H1 (cell line): Measurements from ENCODE around the gene GNA12. TPM values are rescaled to one million over a fixed set of nuclear protein-coding genes. Genes with fewer than 3 reads are reported as not detected.

Experiments used
- CTCF ChIA-PET: fragments of 300-600 bp; sonication (Branson Sonifier 250); formaldehyde crosslinking; loops from one replicate; lab custom pipeline; 2021; ENCODE audit not compliant: partially characterized antibody; lab: Charles Lee
- POLR2A ChIA-PET: fragments of 300-600 bp; sonication (Branson Sonifier 250); formaldehyde crosslinking; loops from one replicate; lab custom pipeline; 2021; ENCODE audit warnings: inconsistent platforms; ENCODE audit not compliant: partially characterized antibody; lab: Charles Lee
- DNase-seq, 2 experiments: peaks; one replicate each; pipeline versions ENCODE4 v3.0.0 to v3.0.0-alpha.2; 2010 to 2022; ENCODE audit warnings: low spot score in 2 of 2, low read depth in 1 of 2, mixed read lengths in 1 of 2
- FAIRE-seq: peaks from 2 replicates; lab custom pipeline; 2011; peaks lifted over from hg19 to GRCh38; lab: Jason Lieb, UNC
- H2AFZ ChIP-seq: 2 replicates; pipeline ENCODE4 v1.8.1; 2012; ENCODE audit warnings: low read length, inconsistent platforms
- H2AK5ac ChIP-seq: 2 replicates; pipeline ENCODE4 v1.6.1; 2013; ENCODE audit warnings: low read depth, low read length
- H2BK120ac ChIP-seq: replicated peaks from 2 replicates; pipeline ENCODE3; 2013; ENCODE audit warnings: low read depth, low read length, inconsistent platforms
- H2BK12ac ChIP-seq: 2 replicates; pipeline ENCODE4 v1.6.1; 2013; ENCODE audit warnings: low read depth, low read length
- H2BK15ac ChIP-seq: 2 replicates; pipeline ENCODE4 v1.6.1; 2013; ENCODE audit warnings: low read length
- H2BK20ac ChIP-seq: 2 replicates; pipeline ENCODE4 v1.6.1; 2013; ENCODE audit warnings: low read length
- H2BK5ac ChIP-seq: 2 replicates; pipeline ENCODE4 v1.6.1; 2013; ENCODE audit warnings: low read depth, low read length
- H3K14ac ChIP-seq: 2 replicates; pipeline ENCODE4 v1.6.1; 2013; ENCODE audit warnings: inconsistent platforms; ENCODE audit not compliant: insufficient read length
- H3K18ac ChIP-seq: 2 replicates; pipeline ENCODE4 v1.6.1; 2013; ENCODE audit warnings: low read length; ENCODE audit errors: extremely low read depth
- H3K23ac ChIP-seq: 2 replicates; pipeline ENCODE4 v1.6.1; 2013; ENCODE audit warnings: inconsistent platforms; ENCODE audit not compliant: insufficient read length
- H3K23me2 ChIP-seq: 2 replicates; pipeline ENCODE4 v1.6.1; 2013; ENCODE audit warnings: low read depth, low read length
- H3K27ac ChIP-seq: 2 replicates; pipeline ENCODE4 v1.6.1; 2011; ENCODE audit warnings: low read depth, low read length, inconsistent platforms
- H3K27me3 ChIP-seq, 4 experiments: replicated peaks in 1 of 4; 1 replicate in 1 of 4; 2 replicates in 3 of 4; pipeline versions ENCODE4 v1.6.1 to v1.8.1; 2011 to 2013; ENCODE audit warnings: low read length in 3 of 4, mild to moderate bottlenecking in 3 of 4, inconsistent platforms in 2 of 4, mixed read lengths in 2 of 4, moderate library complexity in 1 of 4; ENCODE audit not compliant: control insufficient read depth in 3 of 4, insufficient read depth in 3 of 4; ENCODE audit errors: extremely low read depth in 1 of 4
- H3K36me3 ChIP-seq, 4 experiments: 2 replicates each; pipeline versions ENCODE4 v1.6.1 to v1.8.1; 2011 to 2013; ENCODE audit warnings: mild to moderate bottlenecking in 4 of 4, low read length in 3 of 4, moderate library complexity in 2 of 4, control low read depth in 1 of 4, inconsistent platforms in 1 of 4; ENCODE audit not compliant: insufficient read depth in 4 of 4, control insufficient read depth in 2 of 4
- H3K4ac ChIP-seq: replicated peaks from 2 replicates; pipeline ENCODE3; 2013; ENCODE audit warnings: low read length, low read depth, mixed read lengths, inconsistent platforms; ENCODE audit not compliant: insufficient read length
- H3K4me1 ChIP-seq, 4 experiments: replicated peaks in 1 of 4; 1 replicate in 1 of 4; 2 replicates in 3 of 4; pipeline versions ENCODE4 v1.6.1 to v1.8.1; 2011 to 2013; ENCODE audit warnings: low read length in 3 of 4, inconsistent platforms in 2 of 4, mixed read lengths in 1 of 4; ENCODE audit not compliant: insufficient read depth in 4 of 4, control insufficient read depth in 3 of 4
- H3K4me2 ChIP-seq, 2 experiments: 2 replicates each; pipeline versions ENCODE4 v1.6.1 to v1.8.1; 2011 to 2013; ENCODE audit warnings: low read depth in 2 of 2, low read length in 2 of 2, control low read depth in 1 of 2, inconsistent platforms in 1 of 2, mild to moderate bottlenecking in 1 of 2; ENCODE audit not compliant: insufficient read depth in 1 of 2
- H3K4me3 ChIP-seq, 4 experiments: fragments of 200-600, 300-600 bp in 1 of 4; sonication (generic), shearing (Covaris generic), sonication (Bioruptor Twin) in 1 of 4; 2 replicates each; pipeline versions ENCODE4 v1.5.1 to v1.8.1; 2011 to 2016; ENCODE audit warnings: low read length in 4 of 4, low read depth in 3 of 4, control low read depth in 2 of 4, inconsistent platforms in 2 of 4, mild to moderate bottlenecking in 2 of 4, mixed read lengths in 1 of 4, moderate library complexity in 1 of 4; ENCODE audit not compliant: insufficient read depth in 2 of 4; ENCODE audit errors: extremely low read depth in 1 of 4
- H3K56ac ChIP-seq: replicated peaks from 2 replicates; pipeline ENCODE3; 2013; ENCODE audit warnings: low read depth, mild to moderate bottlenecking, mixed read lengths, low read length, inconsistent platforms; ENCODE audit not compliant: insufficient read length
- H3K79me1 ChIP-seq: 2 replicates; pipeline ENCODE4 v1.6.1; 2013; ENCODE audit warnings: low read depth, low read length, control low read depth
- H3K79me2 ChIP-seq, 2 experiments: 2 replicates each; pipeline versions ENCODE4 v1.6.1 to v1.8.1; 2012 to 2013; ENCODE audit warnings: low read length in 2 of 2, mild to moderate bottlenecking in 2 of 2, inconsistent platforms in 1 of 2; ENCODE audit not compliant: insufficient read depth in 2 of 2, control insufficient read depth in 1 of 2
- H3K9ac ChIP-seq, 4 experiments: replicated peaks in 1 of 4; 1 replicate in 1 of 4; 2 replicates in 3 of 4; pipeline versions ENCODE4 v1.6.1 to v1.8.1; 2011 to 2013; ENCODE audit warnings: low read depth in 3 of 4, low read length in 3 of 4, control low read depth in 2 of 4, mild to moderate bottlenecking in 2 of 4, moderate library complexity in 2 of 4, inconsistent platforms in 1 of 4; ENCODE audit errors: extremely low read depth in 1 of 4
- H3K9me3 ChIP-seq, 2 experiments: 2 replicates each; pipeline versions ENCODE4 v1.6.1 to v1.8.1; 2012 to 2013; ENCODE audit warnings: mild to moderate bottlenecking in 2 of 2, moderate library complexity in 2 of 2, control low read depth in 1 of 2, inconsistent platforms in 1 of 2, low read depth in 1 of 2, low read length in 1 of 2, mixed read lengths in 1 of 2; ENCODE audit not compliant: insufficient read depth in 2 of 2
- H4K20me1 ChIP-seq, 2 experiments: replicated peaks in 1 of 2; 2 replicates each; pipeline versions ENCODE3 to v1.8.1; 2011 to 2013; ENCODE audit warnings: inconsistent platforms in 2 of 2, low read length in 2 of 2, mild to moderate bottlenecking in 1 of 2; ENCODE audit not compliant: insufficient read depth in 2 of 2, control insufficient read depth in 1 of 2
- H4K5ac ChIP-seq: 2 replicates; pipeline ENCODE4 v1.6.1; 2013; ENCODE audit warnings: low read length, low read depth, mixed read lengths, inconsistent platforms; ENCODE audit not compliant: insufficient read length
- H4K8ac ChIP-seq: 2 replicates; pipeline ENCODE4 v1.8.0; 2013; ENCODE audit warnings: mild to moderate bottlenecking, moderate library complexity, low read length, inconsistent platforms; ENCODE audit not compliant: insufficient read depth; ENCODE audit errors: extremely low read depth
- H4K91ac ChIP-seq: replicated peaks from 2 replicates; pipeline ENCODE3; 2013; ENCODE audit warnings: low read length, mixed read lengths, inconsistent platforms; ENCODE audit not compliant: insufficient read length
- PHF8 ChIP-seq: fragments of 200-600 bp; sonication (generic); conservative IDR thresholded peaks from 2 replicates; pipeline ENCODE4 v1.7.1; 2012; ENCODE audit warnings: low read depth, mild to moderate bottlenecking, inconsistent platforms, low read length, moderate library complexity
- TEAD4 ChIP-seq: IDR thresholded peaks from 2 replicates; pipeline ENCODE4 v1.6.1; 2012; ENCODE audit warnings: low read depth, low read length, inconsistent platforms, mixed read lengths
- WGBS, 2 experiments: shearing (Covaris generic) in 1 of 2; methylation state at CpG; one replicate each; pipeline versions ENCODE4 v1.1.6 to v1.1.7; 2013 to 2015; ENCODE audit warnings: low lambda C conversion rate in 2 of 2, mixed read lengths in 2 of 2, inconsistent platforms in 1 of 2, low coverage in 1 of 2, missing lambda C conversion rate in 1 of 2; ENCODE audit not compliant: insufficient replicate concordance in 2 of 2, insufficient coverage in 1 of 2, insufficient read length in 1 of 2; ENCODE audit errors: extremely low coverage in 1 of 2, missing lambda C conversion rate in 1 of 2; 5-methylcytosine and 5-hydroxymethylcytosine counted together
- polyA plus RNA-seq, 7 experiments: library from polyadenylated mRNA; depleted of rRNA in 3 of 7; stranded (reverse) in 5 of 7; unstranded in 2 of 7; fragments of >200 nt in 5 of 7; fragments of 200-250 nt in 2 of 7; gene quantifications; 1 replicate in 5 of 7; 2 replicates in 1 of 7; 4 replicates in 1 of 7; pipeline versions ENCODE4 v1.2.1 to v1.2.3, GENCODE V29; 2011 to 2013; ENCODE audit warnings: missing spikeins in 2 of 7, mixed read lengths in 2 of 7
- total RNA-seq: library from RNA; stranded (reverse); fragmentation: NEBNext Ultra II Directional; extraction: Animal tissue kit (Norgen Biotek cat#: 25700); gene quantifications from 2 replicates; pipeline ENCODE4 v1.2.1, GENCODE V29; 2021
- TF ChIP-seq, protein P1 (sequence below): IDR thresholded peaks from 2 replicates; pipeline ENCODE4 v1.6.1; 2011; ENCODE audit warnings: low read depth, mild to moderate bottlenecking, low read length; ENCODE audit not compliant: insufficient read depth

The GNA12 gene
- total and polyA plus RNA-seq, 2 of the 8 experiments (the other 6 are each of a cell fraction or from before 2014, with no cell fraction given) = 96.5 to 109 TPM

DNA sequence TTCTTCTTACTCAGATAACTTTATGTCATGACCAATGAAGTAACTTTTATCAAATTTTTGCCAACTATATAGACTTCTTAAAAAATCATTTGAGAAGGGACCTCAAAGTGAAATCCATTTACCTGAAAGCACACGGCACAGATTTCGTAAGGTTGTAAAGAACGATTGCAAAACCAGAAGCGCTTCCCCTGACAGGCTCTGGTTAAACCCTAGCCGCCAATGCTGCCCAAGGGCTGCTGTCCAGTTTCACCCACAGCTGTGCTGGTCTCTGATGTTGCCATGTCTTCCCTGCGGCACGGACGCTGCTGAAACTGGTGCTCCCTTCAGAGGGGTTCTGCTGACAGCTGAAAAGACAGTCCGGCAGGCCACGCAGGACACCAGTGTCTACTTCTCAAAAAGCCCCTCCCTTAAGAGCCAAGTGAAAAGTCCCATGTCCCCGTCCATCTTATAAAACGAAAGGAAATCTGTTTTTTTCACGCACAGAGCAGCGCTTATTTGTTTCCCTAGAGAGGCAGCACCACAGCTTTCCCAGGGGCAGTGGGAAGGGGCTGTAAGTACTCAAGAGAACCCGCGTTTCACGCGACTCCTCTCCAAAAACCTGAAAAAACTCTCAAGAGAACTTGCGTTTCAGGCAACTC lies 32.5 kb downstream of the GNA12 start:
- H3K23ac ChIP-seq = no peak overlapping the region
- peak overlapping the region; percentile 71; the same call in 1 of the 2 replicates for H2AK5ac ChIP-seq
- no peak overlapping the region for H2BK20ac ChIP-seq
- no peaks in the 10 kb centered on the region for H3K36me3 ChIP-seq
- peaks cover 3 to 17% of the 10 kb centered on the region in 2 experiments for H4K20me1 ChIP-seq
- no peak overlapping the region for H2AFZ ChIP-seq
- H4K91ac ChIP-seq = peak overlapping the region; percentile 61
- no peak overlapping the region for H4K5ac ChIP-seq
- H3K79me1 ChIP-seq = peaks cover 30% of the 10 kb centered on the region; the same call in 1 of the 2 replicates
- no peak overlapping the region for H2BK120ac ChIP-seq
- H3K56ac ChIP-seq = no peak overlapping the region
- H3K27ac ChIP-seq = 0 out of 2 replicates have a peak overlapping the region, but pooled peaks have one; percentile 16
- H3K23me2 ChIP-seq = no peaks in the 10 kb centered on the region
- H3K14ac ChIP-seq = no peak overlapping the region
- peaks cover 24 to 51% (median 33%) of the 10 kb centered on the region in 4 experiments for H3K4me1 ChIP-seq
- no peaks in the 10 kb centered on the region for H3K27me3 ChIP-seq
- no peaks in the 10 kb centered on the region for H3K9me3 ChIP-seq
- no peak overlapping the region for H4K8ac ChIP-seq
- H3K18ac ChIP-seq = peak overlapping the region; percentile 60; the same call in 1 of the 2 replicates
- no peak overlapping the region for H2BK12ac ChIP-seq
- 93% methylated on average over 17 of the region's 19 CpGs; no CpG with 5 or more reads in 1 of the 2 experiments for WGBS, 2 experiments
- no peak overlapping the region for H3K4me2 ChIP-seq
- no peak for DNase-seq
- H2BK15ac ChIP-seq = 0 out of 2 replicates have a peak overlapping the region, but pooled peaks have one; percentile 12
- H3K79me2 ChIP-seq = peaks cover 5 to 100% of the 10 kb centered on the region in 2 experiments
- no peak overlapping the region for H3K4me3 ChIP-seq
- H3K9ac ChIP-seq = peak overlapping the region in 1 of 4 experiments; percentile 36; a peak in 1 of 7 replicates
- H2BK5ac ChIP-seq = peak overlapping the region; percentile 12
- H3K4ac ChIP-seq = no peak overlapping the region
- FAIRE-seq = no peak
- ChIA-PET CTCF (interaction anchor here (0.7 to 1.6 kb wide), 3 partner anchors 9 to 57 kb away, joined by 3 to 5 read pairs (median 3); no protein-coding TSS in a partner anchor), POLR2A (interaction anchor here (1.1 to 1.5 kb wide), 3 partner anchors 10 to 17 kb away, joined by 3 to 4 read pairs (median 4); no protein-coding TSS in a partner anchor)
- TF ChIP-seq, protein P1, sequence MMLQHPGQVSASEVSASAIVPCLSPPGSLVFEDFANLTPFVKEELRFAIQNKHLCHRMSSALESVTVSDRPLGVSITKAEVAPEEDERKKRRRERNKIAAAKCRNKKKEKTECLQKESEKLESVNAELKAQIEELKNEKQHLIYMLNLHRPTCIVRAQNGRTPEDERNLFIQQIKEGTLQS = no peak
- no peak for TF ChIP-seq PHF8
- no peak for TF ChIP-seq TEAD4
